Glomerular visceral epithelial cell (primary cell): Measurements from ENCODE around the gene NDFIP1.

Source experiments
- DNase-seq: peaks from one replicate; pipeline ENCODE4 v3.0.0-alpha.2; 2016; ENCODE audit errors: extremely low spot score

Gene NDFIP1

DNA sequence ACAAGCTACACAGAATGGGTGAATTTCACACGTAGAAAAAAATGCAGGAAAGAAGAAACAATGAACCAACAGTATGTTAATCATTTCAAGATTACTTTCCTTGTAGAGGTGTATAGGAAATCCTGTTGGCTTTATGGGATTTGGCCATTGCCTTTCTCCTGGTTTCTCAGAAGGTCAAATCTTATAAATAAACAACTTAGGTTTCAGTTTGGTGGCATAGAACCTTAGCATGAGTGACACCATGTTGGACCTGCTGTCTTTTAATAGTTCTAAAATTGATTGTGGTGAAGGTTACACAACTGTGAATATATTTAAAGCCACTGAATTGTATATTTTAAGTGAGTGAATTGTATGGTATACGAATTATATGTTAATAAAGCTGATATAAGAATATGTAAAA, 16.7 kb upstream of the NDFIP1 start:
- DNase-seq = no peak

DNA sequence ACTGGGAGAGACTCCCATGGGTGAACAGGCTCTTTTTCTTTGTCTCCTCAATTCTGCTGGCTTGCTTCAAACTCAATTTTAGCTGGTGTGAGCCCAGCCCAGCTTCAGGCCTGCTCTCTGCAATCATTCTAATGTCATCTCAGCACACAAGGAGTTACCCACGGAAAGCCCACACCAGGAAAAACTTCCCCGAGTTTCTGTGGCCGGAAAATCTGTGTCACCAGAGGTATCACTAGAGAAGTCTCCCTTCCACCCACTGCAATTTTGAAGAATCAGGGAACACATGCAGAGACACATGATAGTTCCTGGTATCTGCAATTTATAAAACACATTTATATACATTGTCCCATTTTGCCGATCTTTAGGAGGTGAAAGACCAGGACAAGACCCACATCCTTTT, 13.5 kb upstream of the NDFIP1 start:
- DNase-seq = no peak

DNA sequence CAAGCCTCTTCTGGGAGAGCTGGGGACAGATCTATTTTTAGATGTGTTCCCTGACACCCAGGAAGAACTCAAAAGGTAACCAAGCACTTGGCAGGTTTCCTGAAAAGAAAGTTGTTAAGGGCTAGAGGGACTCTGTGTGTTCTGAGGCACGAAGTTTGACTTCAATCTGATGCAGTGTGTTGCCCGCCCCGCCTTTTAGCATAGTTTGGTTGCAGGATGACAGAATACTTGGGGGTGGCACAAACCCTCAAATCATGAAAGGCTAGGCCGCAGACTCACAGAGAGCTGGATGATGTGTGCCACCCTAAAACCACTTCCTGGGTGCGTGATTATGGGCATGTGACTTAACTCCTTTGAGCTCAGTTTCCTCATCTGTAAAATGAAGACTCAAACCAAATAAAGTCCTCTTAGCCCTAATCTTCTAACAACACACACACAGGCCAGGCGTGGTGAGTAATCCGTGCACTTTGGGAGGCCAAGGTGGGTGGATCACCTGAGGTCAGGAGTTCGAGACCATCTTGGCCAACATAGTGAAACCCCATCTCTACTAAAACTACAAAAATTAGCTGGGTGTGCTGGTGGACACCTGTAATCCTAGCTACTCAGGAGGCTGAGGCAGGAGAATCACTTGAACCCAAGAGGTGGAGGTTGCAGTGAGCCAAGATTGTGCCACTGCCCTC, 12.8 kb upstream of the NDFIP1 start:
- no peak for DNase-seq

DNA sequence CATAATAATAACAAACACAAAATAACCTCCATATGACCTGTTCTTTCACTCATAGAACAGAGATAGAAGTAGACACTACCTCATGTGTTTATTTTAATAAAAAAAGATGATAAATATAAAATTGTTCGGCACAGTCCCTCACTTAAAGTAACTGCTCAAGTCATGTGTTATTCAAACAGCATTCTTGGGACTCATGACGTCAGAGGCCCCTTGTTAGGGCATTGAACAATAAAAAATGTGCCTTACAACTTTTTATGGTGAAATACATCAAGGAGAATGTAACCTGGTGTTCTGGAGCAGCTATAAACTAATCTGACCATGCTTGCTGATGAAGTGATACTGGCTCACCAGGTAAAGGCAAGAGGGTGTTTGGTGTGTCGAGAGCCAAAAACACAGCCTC, 12.2 kb upstream of the NDFIP1 start:
- no peak for DNase-seq

DNA sequence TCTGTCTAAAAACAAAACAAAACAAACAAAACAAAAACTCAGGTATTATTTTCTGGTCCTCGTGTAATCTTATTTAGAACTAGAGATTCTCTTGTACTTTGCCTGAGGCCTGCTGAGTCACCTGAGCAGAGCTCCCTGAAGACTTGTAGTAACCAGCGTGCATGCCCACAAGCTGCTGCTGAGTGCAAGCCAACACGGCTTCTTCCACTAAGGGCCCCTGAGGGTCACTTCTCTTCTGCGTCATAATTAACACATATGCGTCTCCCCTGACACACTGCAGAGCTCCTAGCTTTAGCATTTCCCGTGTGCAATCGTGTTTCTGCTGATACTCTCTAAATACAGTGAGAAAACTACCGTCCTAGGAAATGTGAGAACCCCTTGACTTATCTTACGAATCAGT, 10.9 kb upstream of the NDFIP1 start:
- no peak for DNase-seq

DNA sequence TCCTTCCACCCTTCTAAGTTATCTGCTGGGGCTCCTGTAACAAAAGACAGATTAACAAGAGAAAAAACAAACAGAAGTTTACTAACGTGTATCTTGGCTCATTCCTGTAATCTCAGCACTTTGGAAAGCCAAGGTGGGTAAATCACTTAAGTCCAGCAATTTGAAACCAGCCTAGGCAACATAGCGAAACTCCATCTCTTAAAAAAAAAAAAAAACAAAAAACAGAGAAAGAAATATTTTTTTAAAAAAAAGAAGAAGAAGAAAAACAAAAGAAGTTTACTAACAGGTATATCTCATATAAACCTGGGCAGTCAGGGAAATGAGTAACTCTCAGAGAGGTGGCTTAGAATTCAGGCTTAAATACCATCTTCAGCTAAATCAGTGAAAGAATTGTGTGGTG, 10.3 kb upstream of the NDFIP1 start:
- DNase-seq = no peak

DNA sequence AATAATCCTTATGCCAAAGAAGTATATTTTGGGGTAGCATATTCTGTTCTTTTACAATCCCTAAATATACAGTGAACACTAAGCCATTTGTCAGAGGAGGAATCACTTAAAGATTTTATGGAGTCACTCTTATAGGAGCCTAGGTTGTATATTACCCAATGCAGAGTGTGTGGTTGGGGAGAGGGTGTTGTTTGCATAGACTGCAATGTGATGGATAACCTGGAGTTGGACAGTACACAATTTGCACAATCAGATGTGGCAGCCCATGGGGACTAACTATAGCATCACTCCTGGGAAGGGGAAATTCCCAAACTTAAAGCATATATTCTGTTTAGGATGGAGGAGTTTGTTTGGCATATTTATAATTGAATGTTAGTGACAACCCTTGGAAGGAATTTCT, 9.6 kb upstream of the NDFIP1 start:
- DNase-seq = no peak

DNA sequence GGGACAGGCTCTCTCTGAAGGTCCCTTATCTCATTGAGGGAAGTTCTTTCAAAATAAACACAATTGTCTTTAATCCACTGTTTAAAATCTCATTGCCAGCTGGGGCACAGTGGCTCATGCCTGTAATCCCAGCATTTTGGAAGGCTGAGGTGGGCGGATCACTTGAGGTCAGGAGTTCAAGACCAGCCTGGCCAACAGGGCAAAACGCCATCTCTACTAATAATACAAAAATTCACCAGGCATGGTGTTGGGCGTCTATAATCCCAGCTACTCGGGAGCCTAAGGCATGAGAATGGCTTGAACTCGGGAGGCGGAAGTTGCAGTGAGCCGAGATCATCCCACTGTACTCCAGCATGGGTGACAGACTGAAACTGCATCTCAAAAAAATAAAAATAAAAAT, 8.3 kb upstream of the NDFIP1 start:
- DNase-seq = no peak

DNA sequence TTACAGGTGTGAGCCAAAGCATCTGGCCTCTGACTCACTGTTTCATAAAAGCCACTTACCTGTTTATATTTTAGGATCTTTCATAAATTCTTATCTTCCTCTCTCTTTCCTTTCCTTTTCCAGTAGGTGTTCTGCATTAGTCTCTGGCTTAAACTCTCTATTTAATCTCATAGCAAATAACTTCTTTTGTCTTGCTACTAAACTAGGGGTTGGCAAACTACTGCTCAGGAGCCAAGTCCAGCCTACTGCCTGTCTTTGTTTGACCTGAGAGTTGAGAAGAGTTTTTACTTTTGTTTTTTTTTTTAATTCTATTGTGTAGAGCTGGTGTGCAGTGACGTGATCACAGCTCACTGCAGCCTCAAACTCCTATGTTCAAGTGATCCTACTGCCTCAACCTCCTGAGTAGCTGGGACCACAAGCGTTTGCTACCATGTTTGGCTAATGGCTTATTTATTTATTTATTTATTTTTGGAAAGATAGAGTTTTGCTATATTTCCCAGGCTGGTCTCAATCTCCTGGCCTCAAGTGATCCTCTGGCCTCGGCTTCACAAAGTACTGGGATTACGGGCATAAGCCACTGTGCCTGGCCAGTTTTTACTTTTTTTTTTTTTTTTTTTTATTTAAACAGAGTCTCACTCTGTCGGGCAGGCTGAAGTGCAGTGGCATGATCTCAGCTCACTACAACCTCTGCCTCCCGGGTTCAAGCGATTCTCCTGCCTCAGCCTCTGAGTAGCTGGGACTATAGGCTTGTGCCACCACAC, 5.4 kb upstream of the NDFIP1 start:
- no peak for DNase-seq

DNA sequence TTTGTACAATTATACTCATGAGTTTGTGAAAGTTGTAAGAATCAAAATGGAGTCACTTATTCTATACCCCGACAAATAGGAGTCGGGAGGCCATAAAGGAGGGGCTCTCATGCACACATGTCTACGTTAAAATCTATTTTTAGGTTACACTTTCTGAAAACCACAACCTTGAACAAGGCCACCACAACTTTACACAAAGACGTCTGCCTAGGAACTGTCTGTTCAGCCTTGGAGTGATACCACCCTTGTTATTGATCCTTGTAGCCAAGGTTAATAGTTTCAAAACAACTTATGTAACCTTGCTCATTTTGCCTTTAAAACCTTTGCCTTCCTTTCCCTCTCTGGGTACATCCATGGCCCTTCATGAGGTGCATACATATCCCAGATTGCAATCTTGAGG, 4.1 kb upstream of the NDFIP1 start:
- DNase-seq = no peak

DNA sequence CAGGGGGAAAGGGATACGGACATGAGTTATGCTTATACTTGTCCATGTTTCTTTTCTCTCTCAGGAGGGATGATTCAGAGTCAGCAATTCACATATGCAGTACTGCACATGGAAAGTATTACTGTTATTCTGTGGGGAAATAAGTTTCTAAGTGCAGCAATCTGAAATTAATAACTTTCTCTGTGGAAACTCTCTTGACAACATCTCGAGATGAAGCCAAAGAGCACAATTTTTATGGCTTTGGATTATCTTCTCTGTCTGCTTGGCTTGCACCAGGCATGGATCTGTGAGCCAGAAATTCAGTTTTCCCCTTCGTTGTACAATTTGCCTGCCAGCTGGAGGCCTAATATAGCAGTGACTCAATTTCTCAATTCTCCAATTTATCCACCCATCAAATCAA, 2.5 kb upstream of the NDFIP1 start:
- no peak for DNase-seq

DNA sequence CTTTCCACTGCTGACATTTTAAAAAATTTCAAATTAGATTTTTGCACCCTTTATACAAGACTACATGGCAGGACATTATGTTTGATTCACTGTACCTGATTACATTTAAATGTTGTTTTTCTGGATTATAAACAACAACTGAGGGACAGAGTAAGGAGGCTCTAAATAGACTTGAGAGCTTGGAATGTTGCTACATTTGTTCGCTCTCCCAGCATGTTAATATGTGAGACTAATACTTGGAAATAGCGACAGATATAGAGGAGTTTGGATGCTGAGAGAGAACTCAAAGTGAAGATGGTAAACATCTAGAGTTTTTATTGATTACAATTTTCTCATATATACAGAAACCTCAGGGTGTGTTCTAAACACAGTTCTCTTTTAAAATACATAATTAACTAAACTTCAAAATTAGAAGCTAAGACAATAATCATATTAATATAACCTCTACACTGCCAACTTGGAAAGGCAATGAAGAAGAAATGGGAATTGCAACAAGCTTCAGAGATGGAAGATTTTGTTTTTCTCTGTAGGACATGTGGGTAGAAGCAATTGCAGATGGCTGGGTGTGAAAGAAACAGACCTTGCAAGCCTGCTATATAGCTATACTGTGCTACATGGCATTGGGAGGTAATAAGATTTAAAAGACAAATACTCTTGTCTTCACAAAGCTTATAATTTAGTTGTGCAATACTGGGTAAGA, 1.4 kb upstream of the NDFIP1 start:
- DNase-seq = no peak

DNA sequence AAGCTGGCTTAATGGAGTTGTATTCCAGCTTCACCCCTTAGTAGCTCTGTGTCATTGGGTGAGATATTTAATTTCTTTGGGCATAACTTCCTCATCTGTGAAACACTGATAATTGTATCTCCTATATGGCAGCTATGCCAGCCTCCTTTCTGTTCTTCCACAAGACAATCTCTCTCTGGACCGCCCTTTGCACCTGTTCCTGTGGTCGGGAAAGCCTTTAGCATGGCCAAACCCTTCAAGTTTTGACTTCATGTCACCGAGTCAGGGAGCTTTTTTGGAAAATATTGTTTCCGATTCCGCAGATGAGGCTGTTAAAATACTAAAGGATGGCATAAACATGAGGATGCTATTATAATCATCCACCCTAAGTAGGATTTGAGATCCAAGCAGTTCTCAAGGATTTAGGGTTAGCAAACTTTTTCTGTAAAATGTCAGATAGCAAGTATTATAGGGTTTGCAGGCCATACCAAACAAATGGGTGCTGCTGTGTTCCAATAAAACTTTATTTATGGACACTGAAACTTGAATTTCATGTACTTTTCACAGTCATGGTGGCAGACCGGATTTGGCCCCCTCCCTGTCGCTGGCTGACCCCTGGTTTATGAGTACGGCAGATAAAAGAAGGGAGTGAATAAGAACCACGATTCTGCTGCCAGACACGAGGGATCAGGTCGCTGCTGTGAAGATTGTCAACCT, 695 bp upstream of the NDFIP1 start:
- no peak for DNase-seq

DNA sequence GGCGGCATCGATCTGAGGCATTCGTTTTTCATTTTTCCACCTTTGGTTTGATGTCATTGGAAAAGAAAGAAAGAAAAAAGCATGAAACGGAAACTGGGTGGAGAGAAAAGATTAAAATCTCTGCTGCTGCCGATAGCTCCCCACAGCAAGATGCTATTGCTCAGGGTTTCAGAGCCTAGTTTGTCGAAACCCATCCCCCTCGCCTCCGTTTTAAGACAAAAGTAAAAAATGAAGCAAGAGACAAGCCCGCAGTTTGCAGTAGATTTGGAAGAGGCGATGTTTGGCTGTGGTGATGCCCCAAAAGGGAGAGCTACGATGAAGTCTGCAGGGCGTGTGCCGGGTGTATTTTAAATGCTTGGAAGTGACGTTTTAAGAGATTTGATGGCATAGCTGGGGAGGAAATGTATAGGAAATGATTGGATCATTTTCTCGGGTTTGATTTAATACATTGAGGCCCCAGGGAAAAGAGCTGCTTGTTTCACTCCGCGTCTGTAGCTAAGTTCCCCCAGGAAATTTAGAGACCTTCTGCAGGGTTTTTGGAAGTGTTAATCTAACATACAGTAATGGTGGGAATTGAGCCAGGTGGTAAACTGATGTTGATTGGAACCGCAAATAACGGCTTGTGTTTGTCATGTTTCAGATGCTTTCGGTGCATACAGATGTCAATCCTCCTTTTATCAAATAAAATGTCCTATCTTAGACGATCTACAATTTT, 909 bp downstream of the NDFIP1 start:
- peak; percentile 13 for DNase-seq

DNA sequence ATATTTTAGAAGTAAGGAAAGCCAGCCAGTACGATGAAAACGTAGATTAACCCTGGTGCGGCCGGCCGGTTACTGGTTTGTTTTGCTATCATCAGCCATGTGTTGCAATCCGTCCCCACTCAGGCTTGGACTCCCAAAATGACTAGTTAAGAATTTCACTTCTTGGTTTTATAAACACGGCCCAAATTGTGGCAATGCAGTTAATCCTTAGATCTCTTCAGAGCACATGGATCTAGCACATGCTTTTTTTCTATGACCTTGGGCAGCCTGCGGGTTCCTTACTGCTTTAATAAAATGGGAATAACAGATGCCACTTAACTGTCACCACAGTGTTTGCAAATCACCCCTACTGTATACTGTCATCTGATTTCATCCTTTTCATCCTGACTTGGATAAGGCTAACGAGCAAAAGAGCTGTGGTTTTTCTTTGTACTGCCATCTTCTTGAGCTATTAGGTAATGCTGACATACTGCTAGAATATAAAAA, 1.5 kb downstream of the NDFIP1 start:
- no peak for DNase-seq

DNA sequence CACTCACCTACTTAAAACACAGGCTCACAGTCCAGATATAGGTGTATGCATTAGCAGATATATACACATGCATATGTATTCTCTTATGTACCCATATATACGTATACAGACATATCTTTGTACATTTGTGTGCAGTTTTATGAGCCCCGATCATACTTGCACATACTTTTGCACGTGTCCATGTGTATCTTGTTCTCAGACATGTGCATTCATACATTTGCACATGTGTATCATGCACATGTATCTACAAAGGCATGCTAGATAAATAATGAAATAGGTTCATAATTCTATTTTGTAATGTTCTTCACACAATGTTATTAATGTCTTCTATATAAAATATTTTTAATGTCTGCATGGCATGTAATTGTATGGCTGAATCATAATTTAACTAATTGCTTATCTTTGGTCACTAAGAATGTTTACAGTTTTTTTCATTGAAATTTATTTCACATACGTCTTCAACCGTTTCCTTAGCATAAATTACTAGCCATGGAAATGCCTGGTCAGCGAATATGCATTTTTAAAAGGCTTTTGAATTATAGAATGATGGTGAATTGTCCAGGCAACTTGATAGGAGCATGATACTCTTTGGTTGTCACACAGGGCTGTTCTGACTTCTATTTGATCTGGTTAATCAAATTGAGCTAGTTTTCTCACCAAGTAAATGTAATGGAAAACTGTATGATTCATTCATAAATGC, 2.6 kb downstream of the NDFIP1 start:
- no peak for DNase-seq

DNA sequence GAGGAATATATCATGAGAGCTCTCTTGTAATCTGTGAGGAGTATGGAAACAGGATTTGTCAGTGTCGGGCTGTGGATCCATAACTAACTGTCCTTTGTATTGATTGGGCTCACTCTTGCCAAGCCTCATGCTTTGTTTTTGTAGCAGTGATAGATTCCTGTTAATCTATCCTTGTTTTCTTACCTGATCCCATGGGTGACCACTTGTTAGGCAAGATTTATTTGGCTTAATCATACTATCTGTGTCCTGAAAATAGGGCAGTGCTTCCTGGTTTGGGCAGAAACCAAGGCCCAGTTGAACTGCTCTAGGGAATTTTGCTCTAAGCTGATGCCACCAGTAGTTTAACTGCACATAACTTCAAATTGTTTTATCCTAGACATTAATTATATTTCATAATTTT, 6.1 kb downstream of the NDFIP1 start:
- no peak for DNase-seq

DNA sequence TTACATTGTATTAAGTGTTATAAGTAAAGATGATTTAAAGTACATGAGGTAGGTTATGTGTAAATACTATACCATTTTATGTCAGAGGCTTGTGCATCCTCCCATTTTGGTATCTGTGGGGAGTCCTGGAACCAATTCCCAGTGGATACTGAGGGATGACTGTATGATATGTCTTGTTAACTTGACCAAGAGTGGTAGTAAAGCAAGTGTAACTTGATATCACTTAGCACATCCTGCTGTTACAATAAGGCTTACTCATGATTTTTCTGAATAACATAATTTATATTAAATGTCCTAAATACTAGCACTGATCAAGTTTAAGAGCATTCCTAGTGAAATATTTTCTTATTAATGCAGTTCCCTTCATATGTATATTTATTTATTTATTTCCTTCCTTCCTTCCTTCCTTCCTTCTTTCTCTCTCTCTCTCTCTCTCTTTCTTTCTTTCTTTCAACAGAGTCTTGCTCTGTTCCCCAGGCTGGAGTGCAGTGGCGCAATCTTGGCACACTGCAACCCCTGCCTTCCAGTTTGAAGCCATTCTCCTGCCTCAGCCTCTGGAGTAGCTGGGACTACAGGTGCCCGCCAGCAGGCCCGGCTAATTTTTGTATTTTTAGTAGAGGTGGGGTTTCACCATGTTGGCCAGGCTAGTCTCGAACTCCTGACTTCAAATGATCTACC, 7.5 kb downstream of the NDFIP1 start:
- no peak for DNase-seq

DNA sequence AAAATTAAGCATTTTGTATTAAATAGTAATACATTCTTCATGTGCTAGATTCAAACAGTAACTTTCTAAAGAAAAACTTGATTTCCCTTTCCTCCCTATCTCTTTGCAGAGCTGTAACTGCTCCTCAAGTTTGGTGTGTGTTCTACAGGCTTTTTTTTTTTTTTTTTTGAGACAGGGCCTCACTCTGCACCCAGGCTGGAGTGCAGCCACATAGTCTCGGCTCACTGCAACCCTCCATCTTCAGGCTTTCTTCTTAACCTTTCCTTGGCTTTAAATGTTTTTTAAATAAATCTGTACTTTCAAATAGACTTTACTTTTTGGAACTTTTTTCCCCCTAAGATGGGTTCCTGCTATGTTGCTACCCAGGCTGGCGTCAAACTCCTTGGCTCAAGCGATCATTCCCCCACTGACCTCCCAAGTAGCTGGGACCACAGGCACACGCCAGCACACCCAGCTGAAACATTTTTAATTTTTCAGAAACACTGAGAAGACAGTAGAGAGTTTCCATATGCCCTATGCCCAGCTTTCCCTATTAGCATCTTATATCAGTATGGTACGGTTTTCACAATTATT, 9.1 kb downstream of the NDFIP1 start:
- DNase-seq = no peak

DNA sequence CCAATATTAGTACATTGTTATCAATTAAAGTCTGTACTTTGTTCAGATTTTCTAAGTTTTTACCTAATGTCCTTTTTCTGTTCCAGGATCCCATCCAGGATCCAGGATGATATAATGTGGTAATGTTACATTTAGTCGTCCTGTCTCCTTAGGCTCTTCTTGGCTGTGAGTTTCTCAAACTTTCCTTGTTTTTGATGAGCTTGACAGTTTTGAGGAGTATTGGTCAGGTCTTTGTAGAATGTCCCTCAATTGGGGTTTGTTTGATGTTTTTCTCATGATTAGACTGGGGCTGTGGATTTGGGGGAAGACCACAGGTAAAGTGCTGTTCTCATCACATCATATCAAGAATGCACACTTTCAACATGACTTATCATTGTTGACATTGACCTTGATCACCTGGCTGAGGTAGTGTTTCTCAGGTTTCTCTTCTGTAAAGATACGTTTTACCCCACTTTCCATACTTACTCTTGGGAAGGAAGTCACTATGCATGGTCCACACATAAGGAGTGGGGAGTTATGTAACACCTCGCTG, 9.6 kb downstream of the NDFIP1 start:
- DNase-seq = no peak
